ENCODE data around the gene PYY.

Gene PYY

GRCh38 chr17:43987131-43988021 lies 33.6 kb upstream of the PYY start:
- peaks cover 4 to 9% of the 10 kb centered on the region in 2 experiments for H3K4me1 ChIP-seq (ENCODE audit: control insufficient read depth in 1 of 2, insufficient read depth in 2 of 2, low read length in 2 of 2)
- H3K14ac ChIP-seq (ENCODE audit: low read length), result no peak overlapping the region
- no peak overlapping the region for H4K12ac ChIP-seq (ENCODE audit: low read depth, low read length)
- H3K27me3 ChIP-seq (ENCODE audit: insufficient read depth, low read length), result peaks cover 20% of the 10 kb centered on the region
- no peak overlapping the region for H2AFZ ChIP-seq (ENCODE audit: insufficient read depth, low read length, poor library complexity)
- no peak for DNase-seq
- H2AK5ac ChIP-seq (ENCODE audit: low read length), result no peak overlapping the region
- no peaks in the 10 kb centered on the region for H3K79me1 ChIP-seq (ENCODE audit: low read length)
- no peak overlapping the region for H4K91ac ChIP-seq (ENCODE audit: low read depth, low read length)
- no peak overlapping the region for H2BK120ac ChIP-seq (ENCODE audit: insufficient read depth, low read length, poor library complexity)
- no peak overlapping the region for H3K18ac ChIP-seq (ENCODE audit: low read length)
- WGBS (ENCODE audit: extremely low coverage, insufficient coverage, insufficient read length), result no CpG with 5 or more reads among the region's 12 CpGs
- no peak overlapping the region for H3K4me3 ChIP-seq (ENCODE audit: low read depth, low read length)
- no peak overlapping the region for H3K4ac ChIP-seq (ENCODE audit: low read depth, low read length)
- no peak overlapping the region for H3K9ac ChIP-seq (ENCODE audit: low read length)
- no peaks in the 10 kb centered on the region for H3K79me2 ChIP-seq (ENCODE audit: control insufficient read depth, insufficient read depth, low read length, poor library complexity)
- H3K9me3 ChIP-seq (ENCODE audit: insufficient read depth, low read depth, low read length), result no peaks in the 10 kb centered on the region
- no peak overlapping the region for H3K4me2 ChIP-seq (ENCODE audit: low read length)
- H2BK5ac ChIP-seq (ENCODE audit: low read depth, low read length, poor library complexity), result no peak overlapping the region
- H3K27ac ChIP-seq (ENCODE audit: low read depth, low read length), result no peak overlapping the region
- no peak overlapping the region for H4K8ac ChIP-seq (ENCODE audit: low read depth, low read length)
- H3K23ac ChIP-seq (ENCODE audit: low read length), result no peak overlapping the region
- no peak overlapping the region for H2BK12ac ChIP-seq (ENCODE audit: low read length)
- H3K36me3 ChIP-seq (ENCODE audit: control insufficient read depth in 1 of 2, insufficient read depth in 2 of 2, low read length in 2 of 2), result no peaks in the 10 kb centered on the region

GRCh38 chr17:43986225-43986981 lies 32.7 kb upstream of the PYY start:
- H3K18ac ChIP-seq (ENCODE audit: low read length), result no peak overlapping the region
- no peaks in the 10 kb centered on the region for H3K36me3 ChIP-seq (ENCODE audit: control insufficient read depth in 1 of 2, insufficient read depth in 2 of 2, low read length in 2 of 2)
- DNase-seq, result no peak
- no peaks in the 10 kb centered on the region for H3K9me3 ChIP-seq (ENCODE audit: insufficient read depth, low read depth, low read length)
- H3K4me2 ChIP-seq (ENCODE audit: low read length), result no peak overlapping the region
- no peak overlapping the region for H4K12ac ChIP-seq (ENCODE audit: low read depth, low read length)
- H3K27me3 ChIP-seq (ENCODE audit: insufficient read depth, low read length), result peaks cover 21% of the 10 kb centered on the region
- H3K79me1 ChIP-seq (ENCODE audit: low read length), result no peaks in the 10 kb centered on the region
- no CpG with 5 or more reads among the region's 7 CpGs for WGBS (ENCODE audit: extremely low coverage, insufficient coverage, insufficient read length)
- H2BK12ac ChIP-seq (ENCODE audit: low read length), result no peak overlapping the region
- H3K27ac ChIP-seq (ENCODE audit: low read depth, low read length), result no peak overlapping the region
- H4K8ac ChIP-seq (ENCODE audit: low read depth, low read length), result no peak overlapping the region
- H2BK120ac ChIP-seq (ENCODE audit: insufficient read depth, low read length, poor library complexity), result no peak overlapping the region
- no peaks in the 10 kb centered on the region for H3K79me2 ChIP-seq (ENCODE audit: control insufficient read depth, insufficient read depth, low read length, poor library complexity)
- H3K14ac ChIP-seq (ENCODE audit: low read length), result no peak overlapping the region
- peaks cover 4 to 9% of the 10 kb centered on the region in 2 experiments for H3K4me1 ChIP-seq (ENCODE audit: control insufficient read depth in 1 of 2, insufficient read depth in 2 of 2, low read length in 2 of 2)
- no peak overlapping the region for H3K4ac ChIP-seq (ENCODE audit: low read depth, low read length)
- no peak overlapping the region for H2AFZ ChIP-seq (ENCODE audit: insufficient read depth, low read length, poor library complexity)
- H3K4me3 ChIP-seq (ENCODE audit: low read depth, low read length), result no peak overlapping the region
- no peak overlapping the region for H2AK5ac ChIP-seq (ENCODE audit: low read length)
- no peak overlapping the region for H4K91ac ChIP-seq (ENCODE audit: low read depth, low read length)
- H2BK5ac ChIP-seq (ENCODE audit: low read depth, low read length, poor library complexity), result no peak overlapping the region
- no peak overlapping the region for H3K9ac ChIP-seq (ENCODE audit: low read length)
- H3K23ac ChIP-seq (ENCODE audit: low read length), result no peak overlapping the region

GRCh38 chr17:43984521-43984920 lies 30.8 kb upstream of the PYY start:
- Histone ChIP-seq H3K23ac (ENCODE audit: low read length) (no peak overlapping the region), H3K14ac (ENCODE audit: low read length) (no peak overlapping the region), H2AFZ (ENCODE audit: insufficient read depth, low read length, poor library complexity) (peak overlapping the region; percentile 45), H3K27ac (ENCODE audit: low read depth, low read length) (no peak overlapping the region), H3K79me1 (ENCODE audit: low read length) (no peaks in the 10 kb centered on the region), H3K9ac (ENCODE audit: low read length) (no peak overlapping the region), H2AK5ac (ENCODE audit: low read length) (no peak overlapping the region), H4K8ac (ENCODE audit: low read depth, low read length) (no peak overlapping the region), H3K79me2 (ENCODE audit: control insufficient read depth, insufficient read depth, low read length, poor library complexity) (no peaks in the 10 kb centered on the region), H3K27me3 (ENCODE audit: insufficient read depth, low read length) (peaks cover 21% of the 10 kb centered on the region), H4K91ac (ENCODE audit: low read depth, low read length) (no peak overlapping the region), H3K4me2 (ENCODE audit: low read length) (peak overlapping the region; percentile 77), H3K18ac (ENCODE audit: low read length) (no peak overlapping the region), H2BK5ac (ENCODE audit: low read depth, low read length, poor library complexity) (no peak overlapping the region), H3K4ac (ENCODE audit: low read depth, low read length) (no peak overlapping the region), H3K4me1 (ENCODE audit: control insufficient read depth in 1 of 2, insufficient read depth in 2 of 2, low read length in 2 of 2) (peaks cover 4 to 9% of the 10 kb centered on the region in 2 experiments), H4K12ac (ENCODE audit: low read depth, low read length) (no peak overlapping the region), H3K36me3 (ENCODE audit: control insufficient read depth in 1 of 2, insufficient read depth in 2 of 2, low read length in 2 of 2) (no peaks in the 10 kb centered on the region), H2BK120ac (ENCODE audit: insufficient read depth, low read length, poor library complexity) (no peak overlapping the region), H3K9me3 (ENCODE audit: insufficient read depth, low read depth, low read length) (no peaks in the 10 kb centered on the region), H3K4me3 (ENCODE audit: low read depth, low read length) (no peak overlapping the region), H2BK12ac (ENCODE audit: low read length) (no peak overlapping the region)
- no peak for DNase-seq
- WGBS (ENCODE audit: extremely low coverage, insufficient coverage, insufficient read length), result no CpG with 5 or more reads among the region's 8 CpGs

- Histone ChIP-seq H3K27ac (ENCODE audit: low read depth, low read length) (no peak overlapping the region), H2BK5ac (ENCODE audit: low read depth, low read length, poor library complexity) (no peak overlapping the region), H3K9ac (ENCODE audit: low read length) (no peak overlapping the region), H2BK12ac (ENCODE audit: low read length) (no peak overlapping the region), H3K23ac (ENCODE audit: low read length) (no peak overlapping the region), H4K12ac (ENCODE audit: low read depth, low read length) (no peak overlapping the region), H2AFZ (ENCODE audit: insufficient read depth, low read length, poor library complexity) (peak overlapping the region; percentile 17), H3K4me1 (ENCODE audit: control insufficient read depth in 1 of 2, insufficient read depth in 2 of 2, low read length in 2 of 2) (peaks cover 4 to 9% of the 10 kb centered on the region in 2 experiments), H2AK5ac (ENCODE audit: low read length) (no peak overlapping the region), H3K27me3 (ENCODE audit: insufficient read depth, low read length) (peaks cover 21% of the 10 kb centered on the region), H3K4ac (ENCODE audit: low read depth, low read length) (no peak overlapping the region), H3K18ac (ENCODE audit: low read length) (no peak overlapping the region), H4K8ac (ENCODE audit: low read depth, low read length) (no peak overlapping the region), H2BK120ac (ENCODE audit: insufficient read depth, low read length, poor library complexity) (no peak overlapping the region), H3K14ac (ENCODE audit: low read length) (no peak overlapping the region), H3K4me3 (ENCODE audit: low read depth, low read length) (peak overlapping the region; percentile 58), H3K9me3 (ENCODE audit: insufficient read depth, low read depth, low read length) (no peaks in the 10 kb centered on the region), H3K79me2 (ENCODE audit: control insufficient read depth, insufficient read depth, low read length, poor library complexity) (no peaks in the 10 kb centered on the region), H3K36me3 (ENCODE audit: control insufficient read depth in 1 of 2, insufficient read depth in 2 of 2, low read length in 2 of 2) (no peaks in the 10 kb centered on the region), H3K4me2 (ENCODE audit: low read length) (peak overlapping the region; percentile 77), H4K91ac (ENCODE audit: low read depth, low read length) (no peak overlapping the region), H3K79me1 (ENCODE audit: low read length) (no peaks in the 10 kb centered on the region)
- DNase-seq, result peak in 1 of 2 donors; percentile 10
- no CpG with 5 or more reads among the region's 78 CpGs for WGBS (ENCODE audit: extremely low coverage, insufficient coverage, insufficient read length)
Observed at GRCh38 chr17:43983515-43984411, 30.0 kb upstream of the PYY start.

All from trophoblast cell (in vitro differentiated cells and primary cell).